HFFc6 (cell line): ENCODE data around the gene ATP8A2. TPM values are rescaled to one million over a fixed set of nuclear protein-coding genes. Genes with fewer than 3 reads are reported as not detected.

ENCODE experiments used
- DNase-seq: peaks from one replicate; pipeline ENCODE4 v3.0.0-alpha.2; 2018
- H3K27ac Mint-ChIP-seq: 2 replicates; pipeline ENCODE4 v1.8.0; 2020; ENCODE audit warnings: mild to moderate bottlenecking, mixed read lengths
- H3K27me3 Mint-ChIP-seq: 2 replicates; pipeline ENCODE4 v1.8.0; 2021; ENCODE audit warnings: mild to moderate bottlenecking, moderate library complexity, mixed read lengths; ENCODE audit not compliant: insufficient read depth
- H3K36me3 Mint-ChIP-seq: 2 replicates; pipeline ENCODE4 v1.8.0; 2021; ENCODE audit warnings: low read depth, mixed read lengths
- H3K4me1 Mint-ChIP-seq: 2 replicates; pipeline ENCODE4 v1.8.0; 2020; ENCODE audit warnings: low read depth, mixed read lengths
- H3K4me3 Mint-ChIP-seq: 2 replicates; pipeline ENCODE4 v1.8.0; 2020; ENCODE audit warnings: mild to moderate bottlenecking, moderate library complexity, mixed read lengths
- H3K9me3 Mint-ChIP-seq: 2 replicates; pipeline ENCODE4 v1.8.0; 2020; ENCODE audit warnings: mild to moderate bottlenecking, mixed read lengths
- CTCF ChIP-seq: fragments of 200-600 bp; sonication (generic); IDR thresholded peaks from 2 replicates; pipeline ENCODE4 v1.5.0; 2021; ENCODE audit warnings: antibody characterized with exemption, mild to moderate bottlenecking
- total RNA-seq, 6 experiments: library from RNA; stranded (reverse); fragmentation: NEBNext Ultra II Directional; extraction: Animal tissue kit (Norgen Biotek cat#: 25700); gene quantifications; 2 replicates in 1 of 6; 3 replicates in 5 of 6; pipeline ENCODE4 v1.2.3, GENCODE V29; 2021

The ATP8A2 gene
- total RNA-seq, 6 experiments from 2014 or later: 0.02 TPM; not detected in 5

- H3K36me3 Mint-ChIP-seq: 0 out of 2 replicates have a peak, but pooled peaks cover 6% of the 10 kb centered on the region
- no peak overlapping the region for H3K27ac Mint-ChIP-seq
- H3K4me3 Mint-ChIP-seq: no peak overlapping the region
- no peak for TF ChIP-seq CTCF
- no peaks in the 10 kb centered on the region; the same call in 1 of the 2 replicates for H3K27me3 Mint-ChIP-seq
- DNase-seq: no peak
- no peaks in the 10 kb centered on the region for H3K4me1 Mint-ChIP-seq
- peaks cover 10% of the 10 kb centered on the region for H3K9me3 Mint-ChIP-seq
These were observed 29.2 kb downstream of the ATP8A2 start for GRCh38 chr13:25400925-25401324.

- Mint-ChIP-seq H3K36me3 (0 out of 2 replicates have a peak, but pooled peaks cover 6% of the 10 kb centered on the region), H3K27ac (no peak overlapping the region), H3K4me1 (no peaks in the 10 kb centered on the region), H3K9me3 (peaks cover 10% of the 10 kb centered on the region), H3K4me3 (no peak overlapping the region), H3K27me3 (no peaks in the 10 kb centered on the region; the same call in 1 of the 2 replicates)
- TF ChIP-seq CTCF: no peak
- DNase-seq: no peak
These were observed 30.2 kb downstream of the ATP8A2 start for GRCh38 chr13:25401958-25402357.

- Mint-ChIP-seq H3K9me3 (peaks cover 14% of the 10 kb centered on the region), H3K27me3 (no peaks in the 10 kb centered on the region; the same call in 1 of the 2 replicates), H3K27ac (no peak overlapping the region), H3K4me3 (no peak overlapping the region), H3K36me3 (0 out of 2 replicates have a peak, but pooled peaks cover 6% of the 10 kb centered on the region), H3K4me1 (no peaks in the 10 kb centered on the region)
- TF ChIP-seq CTCF: no peak
- DNase-seq: no peak
These were observed 34.6 kb downstream of the ATP8A2 start for GRCh38 chr13:25406377-25406776.

GRCh38 chr13:25409938-25410337 lies 38.2 kb downstream of the ATP8A2 start:
- DNase-seq: no peak
- H3K4me1 Mint-ChIP-seq: no peaks in the 10 kb centered on the region
- H3K9me3 Mint-ChIP-seq: peaks cover 4% of the 10 kb centered on the region; the same call in 1 of the 2 replicates
- H3K36me3 Mint-ChIP-seq: no peaks in the 10 kb centered on the region
- no peak overlapping the region for H3K4me3 Mint-ChIP-seq
- H3K27ac Mint-ChIP-seq: no peak overlapping the region
- TF ChIP-seq CTCF: no peak
- H3K27me3 Mint-ChIP-seq: no peaks in the 10 kb centered on the region; the same call in 1 of the 2 replicates

- H3K4me1 Mint-ChIP-seq: no peaks in the 10 kb centered on the region
- no peak for TF ChIP-seq CTCF
- H3K4me3 Mint-ChIP-seq: no peak overlapping the region
- no peak overlapping the region for H3K27ac Mint-ChIP-seq
- peaks cover 4% of the 10 kb centered on the region for H3K9me3 Mint-ChIP-seq
- no peak for DNase-seq
- H3K27me3 Mint-ChIP-seq: no peaks in the 10 kb centered on the region; the same call in 1 of the 2 replicates
- H3K36me3 Mint-ChIP-seq: no peaks in the 10 kb centered on the region
These were observed 43.5 kb downstream of the ATP8A2 start for GRCh38 chr13:25415241-25415640.
